GM18907 (cell line): ENCODE measurements around the gene FXYD6.

Experiments used
- ATAC-seq: cut with Tn5 transposase; IDR thresholded peaks from one replicate; pipeline ENCODE4 v1.9.1; 2021; ENCODE audit warnings: mild to moderate bottlenecking, moderate library complexity; ENCODE audit not compliant: unreplicated experiment

Gene FXYD6

DNA sequence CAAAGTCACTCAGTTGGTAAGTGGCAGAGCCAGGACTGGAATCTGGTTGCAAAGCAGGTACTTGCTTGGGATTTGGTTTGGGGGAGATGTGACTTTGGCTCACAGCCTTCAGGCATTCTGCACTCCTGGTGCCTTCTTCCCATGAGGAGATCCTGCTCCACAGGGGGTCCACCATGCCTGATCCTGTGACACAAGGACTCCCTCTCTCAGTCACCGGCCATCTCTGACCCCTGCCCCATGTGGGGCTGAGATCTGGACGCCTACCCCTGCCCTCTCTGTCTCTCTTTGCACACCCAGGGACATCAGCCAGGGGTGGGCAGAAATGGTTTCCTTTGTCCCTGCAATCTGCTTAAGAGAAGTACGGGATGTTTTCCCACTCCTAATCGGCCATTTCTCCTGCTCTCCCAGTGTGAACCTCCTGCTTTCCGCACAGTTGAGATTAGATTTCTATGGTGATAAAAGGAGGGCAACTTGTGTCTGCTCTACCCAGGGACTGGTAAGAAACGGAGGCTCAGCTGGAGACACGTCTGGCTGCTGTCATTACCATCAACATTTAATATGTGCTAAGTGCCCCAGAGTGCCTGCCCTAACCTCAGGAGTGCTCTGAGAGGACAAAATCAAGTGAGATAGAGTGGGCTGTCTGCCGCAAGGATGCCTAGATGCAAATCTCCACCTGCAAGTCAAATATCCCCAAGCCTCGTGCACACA is 11.1 kb upstream of the FXYD6 start:
- ATAC-seq, result no peak

DNA sequence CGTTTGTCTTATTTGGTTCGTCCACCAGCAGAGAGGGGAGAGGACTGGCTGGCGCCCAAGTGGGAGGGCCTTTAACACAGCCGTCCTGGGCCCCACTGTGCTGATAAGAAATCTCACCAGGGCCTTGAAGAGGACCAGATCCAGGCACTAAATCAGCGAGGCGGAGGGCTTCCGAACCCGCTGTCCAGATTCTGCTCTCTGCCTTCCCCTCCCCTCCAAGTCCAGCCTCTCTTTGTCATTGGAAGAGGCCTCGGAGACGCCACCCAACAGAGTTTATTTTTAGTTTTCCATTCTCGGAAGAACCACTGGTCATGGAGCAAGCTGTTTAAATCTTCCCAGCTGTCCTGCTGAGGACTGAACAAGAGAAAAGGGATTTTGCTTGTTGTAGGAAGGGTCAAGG is 9.3 kb upstream of the FXYD6 start:
- ATAC-seq, result no peak

DNA sequence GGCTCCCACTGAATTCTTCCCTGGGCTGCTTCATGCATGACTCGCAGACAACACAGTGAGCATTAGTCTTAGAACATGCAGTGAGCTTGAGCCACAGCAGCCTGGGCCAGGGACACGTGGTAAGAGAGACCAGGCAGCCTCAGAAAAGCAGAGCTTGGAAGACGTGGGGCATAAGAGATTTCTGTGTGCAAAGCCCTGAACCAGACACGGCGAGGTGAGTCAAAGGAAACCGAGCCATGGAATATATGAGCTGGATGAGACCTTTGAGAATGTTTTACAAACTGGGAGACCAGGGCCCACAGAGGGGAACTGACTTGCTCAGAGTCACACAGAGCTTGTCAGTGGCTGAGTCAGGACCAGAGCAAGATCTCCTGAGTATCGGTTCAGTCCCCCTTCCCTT is 8.5 kb upstream of the FXYD6 start:
- no peak for ATAC-seq

DNA sequence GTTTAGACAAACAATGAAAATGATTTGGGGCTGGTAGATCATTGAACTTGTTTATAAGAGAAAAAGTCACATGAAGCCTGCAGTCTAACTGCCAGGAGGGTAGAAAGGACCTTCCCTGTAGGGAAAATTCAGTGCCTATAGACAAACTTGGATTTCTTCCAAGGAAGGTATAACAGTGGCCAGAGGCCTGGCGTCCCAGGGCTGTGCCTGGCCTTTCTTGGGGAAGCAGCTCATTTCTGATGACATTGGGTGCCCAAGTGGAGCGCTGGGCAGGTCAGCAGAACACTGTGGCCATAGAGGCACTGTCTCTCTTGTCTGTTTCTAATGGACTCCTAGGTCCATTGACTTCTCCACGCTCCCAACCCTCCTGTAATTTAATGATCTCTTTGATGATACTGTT is 6.6 kb upstream of the FXYD6 start:
- ATAC-seq, result no peak

DNA sequence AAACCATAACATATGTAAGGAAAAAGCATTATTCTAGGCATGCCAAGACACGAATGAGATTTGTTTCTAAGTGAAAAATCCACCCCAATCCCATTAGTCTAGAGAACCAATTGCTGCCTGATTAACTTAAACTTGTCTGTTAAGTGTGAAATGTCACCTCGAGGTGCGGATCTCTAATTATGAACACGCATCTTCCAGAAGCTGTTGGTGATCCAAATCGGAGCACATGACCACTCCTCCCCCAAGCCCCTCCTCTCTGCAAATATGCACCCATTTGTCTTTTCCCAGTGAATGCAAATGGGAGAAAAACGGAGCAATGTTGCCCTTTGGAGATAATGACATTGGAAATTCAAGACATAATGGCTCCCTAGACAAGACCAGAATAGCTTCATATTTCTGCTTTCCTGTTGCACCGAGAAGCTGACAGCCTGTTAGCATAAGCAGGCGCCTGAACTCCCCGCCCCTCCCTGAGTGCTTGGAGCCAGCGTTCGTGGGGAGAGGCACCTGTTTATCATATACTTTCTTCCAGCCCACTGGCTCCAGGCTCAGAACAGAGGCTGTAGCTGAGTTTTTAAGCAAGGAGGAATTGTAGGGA is 6.0 kb upstream of the FXYD6 start:
- no peak for ATAC-seq

DNA sequence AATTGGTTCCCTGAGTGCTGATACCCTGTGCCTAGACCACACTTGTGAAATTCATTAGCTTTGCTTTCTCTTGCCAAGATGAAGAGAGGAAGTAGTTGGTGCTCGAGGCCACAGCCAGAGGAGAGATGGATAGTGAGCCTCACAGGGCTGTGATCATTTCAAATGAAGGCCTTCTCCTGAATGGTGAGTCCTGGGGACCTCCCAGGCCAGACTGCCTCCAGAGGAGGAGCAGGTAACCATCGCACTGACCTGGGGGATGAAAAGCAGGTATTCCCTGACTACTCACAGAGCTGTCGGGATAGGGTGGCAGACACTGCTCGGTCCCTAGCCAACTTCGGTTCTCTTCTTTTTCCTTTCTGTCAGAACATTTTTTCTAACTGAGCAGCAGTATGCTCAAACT is 4.8 kb upstream of the FXYD6 start:
- ATAC-seq, result no peak

DNA sequence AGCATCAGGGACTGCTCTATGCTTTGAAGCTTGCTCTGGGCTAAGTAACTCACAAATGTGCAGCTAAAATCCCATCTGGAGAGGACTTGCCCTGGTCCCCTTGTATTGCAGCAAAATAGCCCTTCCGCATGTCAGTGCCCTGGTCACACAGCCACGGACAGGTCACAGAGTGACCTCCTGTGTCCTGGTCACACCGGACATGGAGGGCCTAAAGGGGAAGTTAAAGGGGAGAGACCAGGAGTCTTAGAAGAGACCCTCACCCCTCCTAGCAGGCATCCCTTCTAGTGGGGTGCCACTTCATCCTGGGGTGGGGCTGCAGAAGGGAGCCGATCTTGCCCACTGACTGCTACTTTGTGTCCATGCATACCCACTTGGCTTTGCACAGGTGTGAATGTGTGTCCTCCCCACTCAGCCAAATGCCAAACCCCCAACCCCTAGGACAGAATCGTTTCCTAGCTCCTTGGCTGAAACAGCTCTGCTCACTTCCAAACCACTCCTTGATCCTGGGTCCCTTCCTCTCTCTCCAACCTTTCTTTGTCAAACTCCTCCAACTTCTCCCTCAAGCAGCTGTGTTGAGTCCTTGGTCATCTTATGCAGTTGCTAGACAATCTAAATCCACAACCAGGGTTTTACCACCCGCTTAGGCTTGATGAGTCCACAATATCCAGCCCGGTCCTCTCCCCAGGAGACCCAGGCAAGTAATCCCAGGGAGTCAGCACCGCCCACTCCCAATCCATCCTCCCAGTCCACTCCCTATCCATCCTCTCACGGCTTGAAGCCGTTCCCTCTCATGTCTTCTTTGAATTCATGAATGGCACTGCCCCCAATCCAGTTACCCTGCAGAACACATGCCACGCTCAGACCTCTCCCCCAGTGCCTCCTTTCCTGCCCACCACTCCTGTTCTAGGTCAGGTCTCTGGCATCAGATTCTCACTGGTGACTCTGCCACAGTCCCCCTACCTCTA is 3.3 kb upstream of the FXYD6 start:
- no peak for ATAC-seq

DNA sequence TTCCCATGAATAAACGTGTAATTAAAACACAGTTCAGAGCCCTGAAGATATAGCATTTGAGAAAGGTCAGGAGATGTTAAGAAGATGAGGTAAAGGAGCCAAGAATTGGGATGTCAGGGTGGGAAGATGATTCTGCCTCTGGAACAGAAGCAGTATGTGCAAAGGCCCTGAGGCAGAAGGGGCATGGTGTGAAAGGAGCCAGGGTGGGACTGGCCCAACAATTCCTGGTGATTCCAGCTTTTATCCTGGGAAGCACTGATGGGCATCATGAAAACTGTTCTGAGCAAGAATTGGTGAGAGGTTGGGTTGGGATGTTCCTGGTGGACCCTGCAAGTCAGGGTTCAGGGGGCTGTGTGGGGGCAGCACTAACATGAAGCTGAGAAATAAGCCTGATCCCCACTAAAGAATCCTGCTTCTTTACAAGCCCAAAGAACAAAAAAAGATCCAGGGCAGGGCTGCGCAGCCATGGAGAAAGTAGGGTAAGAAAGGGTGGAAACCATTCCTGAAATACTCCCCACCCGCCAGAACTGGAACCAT is 2.5 kb upstream of the FXYD6 start:
- ATAC-seq, result no peak

DNA sequence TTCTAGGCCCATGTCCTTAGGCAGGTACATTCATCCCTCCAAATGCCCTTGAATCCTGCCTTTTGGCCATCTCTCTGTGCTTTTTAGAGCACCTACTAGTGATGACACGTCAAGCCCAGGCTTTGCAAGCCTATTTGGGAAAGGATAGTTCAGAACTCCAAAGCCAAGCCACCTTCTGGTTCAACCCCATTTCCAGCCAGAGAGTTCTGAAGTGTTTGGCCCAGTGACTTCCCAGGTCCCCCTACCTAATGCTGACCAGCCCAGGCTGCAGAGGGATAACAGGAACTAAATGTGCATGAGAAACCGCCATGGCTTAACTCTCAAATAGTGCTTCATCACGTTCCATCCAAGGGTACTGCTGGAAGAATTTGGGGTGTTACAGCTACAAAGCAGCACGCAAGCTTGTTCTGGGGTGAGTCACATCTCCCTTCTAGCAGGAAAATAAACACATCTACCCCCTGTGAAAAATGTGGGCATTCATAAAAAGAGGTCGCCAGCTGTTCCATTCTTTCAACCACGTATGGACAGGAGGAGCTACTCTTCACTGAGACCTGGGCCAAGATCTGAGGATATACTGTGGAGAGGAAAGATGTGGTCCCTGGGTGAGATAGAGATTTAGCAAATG is 2.0 kb upstream of the FXYD6 start:
- ATAC-seq, result no peak

DNA sequence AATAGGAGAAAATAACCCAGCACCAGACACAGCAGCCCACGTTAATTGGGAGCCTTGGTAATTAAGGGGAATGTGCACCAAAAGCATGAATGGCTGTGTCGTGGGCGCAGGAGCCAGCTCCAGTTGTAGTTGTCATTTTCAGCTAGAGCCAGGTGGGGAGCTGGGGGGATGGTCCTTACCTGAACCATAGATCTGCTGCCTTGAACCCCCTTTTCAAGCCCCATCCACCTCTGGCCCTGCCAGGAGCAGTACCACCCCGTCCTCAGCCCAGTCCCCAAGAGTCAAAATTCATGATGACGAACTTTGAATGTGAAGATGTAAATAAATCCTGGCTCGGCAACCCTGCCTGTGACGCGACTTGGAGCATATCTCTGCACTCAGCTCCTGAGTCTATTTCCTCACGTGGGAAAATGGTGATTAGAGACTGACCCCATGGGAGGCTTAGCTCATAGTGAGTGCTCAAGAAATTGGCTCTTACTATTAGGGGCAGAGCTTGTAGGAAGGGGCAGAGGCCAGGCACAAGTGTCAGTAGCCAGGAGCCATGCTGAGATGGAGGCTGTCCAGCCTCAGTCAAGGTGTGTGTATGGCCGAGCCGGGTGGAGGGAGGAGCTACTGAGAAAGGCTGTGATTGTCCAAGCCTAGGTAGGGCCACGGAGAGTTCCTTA is 794 bp upstream of the FXYD6 start:
- ATAC-seq, result no peak

DNA sequence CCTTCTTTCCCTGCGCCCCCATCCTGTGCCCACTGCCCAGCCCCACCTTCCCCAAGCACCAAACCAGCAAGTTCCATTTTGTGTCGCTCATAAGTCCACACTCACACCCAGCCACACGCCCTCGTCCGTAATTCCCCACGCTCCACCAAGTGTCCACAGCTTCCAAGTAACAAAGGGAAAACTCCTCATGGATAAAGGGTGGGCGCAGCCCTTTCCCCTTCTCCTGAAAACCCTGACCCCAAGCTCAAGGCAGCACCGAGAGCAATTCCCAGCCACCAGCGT is 458 bp downstream of the FXYD6 start:
- no peak for ATAC-seq

DNA sequence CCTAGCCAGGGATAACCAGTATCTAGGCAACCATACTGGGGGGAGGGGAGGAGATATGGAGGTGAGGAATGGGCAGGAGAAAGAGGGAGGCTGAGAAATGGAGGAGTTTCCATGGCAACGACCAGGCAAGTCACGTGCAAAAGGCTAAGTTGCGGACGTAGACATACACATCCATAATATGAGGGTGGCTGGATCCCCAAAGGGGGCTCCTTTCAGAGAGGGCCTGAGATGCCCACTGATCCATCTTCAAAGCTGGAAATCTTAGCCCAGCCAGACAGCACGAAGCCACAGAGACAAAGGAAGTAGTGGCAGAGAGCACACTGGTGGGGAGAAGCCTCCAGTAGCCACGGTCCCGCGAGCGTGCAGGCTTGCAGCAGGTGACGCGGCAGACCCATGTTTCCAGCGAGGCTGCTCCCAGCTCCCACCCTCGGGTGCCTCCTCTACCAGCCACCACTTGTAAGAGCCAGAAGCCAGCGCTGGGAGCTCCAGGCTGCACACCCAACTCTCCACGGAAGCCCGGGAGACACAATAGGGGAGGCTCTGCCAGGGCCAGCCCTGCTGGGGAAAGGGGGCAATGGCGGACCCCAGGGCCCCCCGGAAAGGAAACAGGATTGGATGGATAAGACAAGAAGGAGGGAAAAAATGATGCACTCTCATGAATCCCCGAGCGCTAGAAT is 938 bp downstream of the FXYD6 start:
- no peak for ATAC-seq

DNA sequence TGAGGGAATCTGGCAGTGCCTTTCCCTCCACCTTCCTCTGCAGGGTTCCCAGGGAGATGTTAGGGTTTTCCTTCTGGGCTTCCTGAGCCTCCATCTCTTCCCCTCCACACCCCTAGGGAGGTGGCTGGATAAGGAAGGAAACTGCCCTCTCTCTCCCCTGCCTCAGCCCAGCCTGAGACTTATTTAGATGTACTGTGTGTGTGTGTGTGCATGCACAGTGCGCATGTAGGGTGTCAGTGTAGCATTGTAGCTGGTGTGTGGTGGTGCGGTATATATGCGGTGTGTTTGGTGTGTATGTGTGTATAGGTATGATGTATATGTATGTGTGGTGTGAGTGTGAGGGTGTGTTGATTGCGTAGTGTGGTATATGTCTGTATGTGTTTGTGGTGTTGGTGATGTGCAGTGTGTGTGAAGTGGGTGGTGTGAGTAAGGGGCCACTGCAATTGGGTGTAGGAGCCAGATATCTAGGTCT is 1.5 kb downstream of the FXYD6 start:
- no peak for ATAC-seq

DNA sequence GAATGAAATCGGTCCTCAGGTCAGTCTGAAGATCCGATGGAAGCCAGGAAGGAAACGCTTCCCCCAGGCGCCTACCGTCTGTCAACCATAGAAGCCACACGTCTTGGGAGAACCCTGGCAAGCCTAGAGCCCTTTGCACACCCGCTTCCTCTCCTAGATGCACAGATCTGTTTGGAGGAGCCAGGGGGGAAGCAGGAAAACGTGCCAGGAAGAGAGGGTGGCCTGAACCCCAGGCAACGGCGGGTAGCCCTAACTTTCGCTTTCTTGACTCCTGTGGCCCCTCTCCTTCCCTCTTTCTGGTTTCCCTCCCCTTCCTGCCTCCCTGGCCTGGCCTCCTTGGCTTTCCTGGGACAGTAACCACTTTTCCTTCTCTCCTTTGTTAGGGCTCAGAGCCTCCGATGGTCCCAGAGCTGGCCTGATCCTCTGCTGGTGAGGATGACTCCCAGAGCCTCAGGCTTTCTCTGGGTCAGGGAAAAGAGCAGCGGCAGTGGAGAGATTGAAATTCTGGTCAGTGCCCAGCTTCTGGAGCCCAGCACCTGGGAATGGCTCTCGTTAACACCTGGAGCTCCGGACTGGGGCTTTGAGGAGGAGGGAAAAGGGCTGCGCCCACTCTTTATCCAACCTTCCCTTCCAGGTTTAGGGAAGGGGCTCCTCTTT is 2.1 kb downstream of the FXYD6 start:
- no peak for ATAC-seq

DNA sequence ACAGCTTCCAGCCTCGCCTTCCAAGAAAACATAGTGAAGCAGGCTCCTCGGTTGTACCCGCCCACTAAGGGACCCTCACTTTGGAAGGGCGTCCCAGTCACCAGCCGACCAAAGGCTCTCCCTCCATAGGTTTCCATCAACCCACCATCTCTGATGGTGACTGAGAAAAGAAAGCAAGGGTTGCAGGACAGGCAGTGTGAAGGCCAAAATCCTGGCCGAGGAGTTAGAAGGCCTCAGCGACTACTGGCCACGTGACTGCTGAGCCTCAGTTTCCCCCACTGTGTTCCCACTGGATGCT is 2.7 kb downstream of the FXYD6 start:
- no peak for ATAC-seq

DNA sequence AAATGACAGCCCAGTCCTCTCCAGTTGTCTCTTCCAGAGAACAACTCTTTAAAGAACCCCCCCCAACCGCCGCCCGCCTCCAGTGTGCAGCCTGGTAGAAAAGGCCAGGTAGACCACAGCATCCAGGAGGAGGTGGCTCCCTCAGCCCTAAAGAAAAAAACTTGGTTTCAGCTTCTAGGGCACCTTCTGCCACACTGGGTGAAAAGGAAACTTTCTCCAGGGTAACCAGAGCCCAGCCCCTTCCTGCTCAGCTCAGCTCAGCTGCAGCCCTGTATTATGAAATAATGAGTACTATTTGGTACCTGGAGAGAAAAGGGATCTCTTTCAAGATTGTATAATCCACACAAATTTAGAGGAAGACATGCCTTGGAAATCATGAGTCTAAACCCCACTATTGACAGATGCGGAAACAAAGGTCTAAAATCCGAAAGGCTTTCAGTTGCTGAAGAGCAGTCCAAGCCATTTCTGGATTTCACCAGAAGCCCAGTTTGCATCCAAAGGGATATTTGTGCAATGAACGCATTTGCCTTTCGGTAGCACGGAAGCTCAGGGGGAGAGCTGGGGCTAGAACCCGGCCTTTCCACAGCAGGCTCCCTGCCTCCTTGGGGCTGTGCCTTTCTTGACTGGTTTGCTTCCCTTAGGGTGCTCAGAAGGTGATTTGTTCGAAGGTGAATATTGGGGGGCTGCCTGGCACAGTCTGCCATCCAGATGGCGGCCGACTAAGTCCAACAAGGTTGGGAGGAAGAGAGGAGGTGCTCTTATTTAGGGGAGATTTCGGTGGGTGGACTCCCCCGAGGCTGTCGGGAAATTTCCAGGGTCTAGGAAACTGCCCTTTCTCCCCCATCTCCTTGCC is 3.3 kb downstream of the FXYD6 start:
- ATAC-seq, result no peak

DNA sequence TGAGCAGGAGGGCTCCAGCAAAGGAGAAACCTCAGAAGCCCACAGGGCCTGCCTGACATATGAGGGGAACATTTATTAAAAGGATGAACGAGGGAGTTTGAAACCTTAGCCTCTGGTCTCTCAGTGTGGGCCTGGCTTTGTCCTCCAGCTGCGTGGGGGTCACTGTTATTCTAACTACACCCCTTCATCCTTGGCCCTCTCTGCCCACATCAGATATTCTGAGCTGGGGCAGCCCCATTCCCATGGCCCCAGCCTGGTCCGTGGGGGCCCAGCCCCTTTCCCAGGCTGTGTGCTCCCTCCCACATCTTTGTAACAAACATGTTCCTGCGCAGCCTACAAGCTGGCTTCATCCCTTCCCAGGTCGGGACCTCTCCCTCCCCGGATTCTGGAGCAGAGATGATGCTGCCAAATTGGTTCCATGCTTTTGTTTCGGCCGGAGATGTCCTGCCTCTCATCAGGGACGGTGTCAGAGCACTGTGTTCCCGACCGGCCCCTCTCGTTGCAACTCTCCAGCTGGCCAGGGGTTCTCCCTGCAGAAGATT is 4.0 kb downstream of the FXYD6 start:
- ATAC-seq, result no peak

DNA sequence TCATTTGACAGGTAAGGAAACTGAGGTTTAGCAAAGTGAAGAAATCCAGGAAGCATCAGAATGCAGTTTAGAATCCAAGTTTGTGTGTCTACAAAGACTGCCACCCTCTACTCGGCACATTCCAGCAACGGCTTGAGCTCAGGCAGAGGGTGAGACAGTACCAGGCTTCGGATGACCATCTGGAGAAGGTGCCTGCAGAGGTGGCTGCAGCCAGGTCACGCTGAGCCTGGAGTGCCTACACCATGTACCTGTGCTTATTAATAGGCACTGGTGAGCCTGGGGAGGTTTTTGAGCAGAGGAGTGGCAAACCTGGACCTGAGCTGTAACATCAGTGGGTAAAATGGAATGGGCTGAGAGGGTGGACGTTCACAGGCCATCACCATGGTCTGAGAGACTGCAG is 4.7 kb downstream of the FXYD6 start:
- no peak for ATAC-seq

DNA sequence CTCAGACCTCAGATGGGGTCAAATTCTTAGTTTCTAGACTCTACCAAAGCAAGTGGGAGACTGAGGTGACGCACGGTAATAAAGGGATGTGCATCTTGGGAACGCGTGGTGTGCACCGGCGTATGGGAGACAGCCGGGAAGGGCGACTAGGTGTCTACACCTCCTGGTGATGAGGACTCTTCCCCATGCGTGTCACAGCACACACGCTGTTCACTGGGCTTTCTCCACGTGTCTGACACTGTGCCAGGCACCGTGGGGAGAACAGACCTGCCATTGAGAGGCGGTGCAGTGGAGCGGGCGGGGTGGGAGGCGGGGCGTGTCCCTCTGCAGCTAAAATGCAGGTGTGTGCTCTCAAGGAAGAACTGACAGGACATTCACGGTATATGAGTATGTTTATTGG is 5.3 kb downstream of the FXYD6 start:
- ATAC-seq, result no peak
